Measurements from ENCODE around the gene MECP2.
A peak's percentile ranks its signal among the peaks of the same experiment; 100 is the strongest.

The MECP2 gene

DNA sequence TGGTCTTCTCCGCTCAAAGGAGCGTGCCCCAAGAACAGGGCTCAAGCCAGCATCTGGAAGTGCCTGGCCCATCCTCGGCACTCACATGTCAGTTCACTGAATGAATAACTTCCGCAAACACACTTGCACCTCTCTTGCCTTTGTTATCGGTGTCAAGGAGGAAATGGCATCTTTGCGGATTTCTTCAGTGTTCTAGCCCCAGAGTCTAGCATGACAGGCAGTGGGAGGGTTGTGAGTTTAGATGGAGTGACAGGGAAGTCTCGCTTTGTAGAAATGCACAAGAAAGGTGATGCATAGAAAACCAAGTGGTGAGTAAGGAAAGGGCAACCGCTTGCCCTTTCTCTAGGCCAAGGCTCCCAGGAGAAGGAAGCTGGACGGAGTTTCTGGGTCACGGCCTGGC lies 17.6 kb upstream of the MECP2 start:
- no peak for DNase-seq

GRCh38 chrX:154114652-154115051 lies 17.1 kb upstream of the MECP2 start:
- DNase-seq, result no peak

- DNase-seq, result no peak
These were observed 16.2 kb upstream of the MECP2 start for GRCh38 chrX:154113729-154114128.

DNA sequence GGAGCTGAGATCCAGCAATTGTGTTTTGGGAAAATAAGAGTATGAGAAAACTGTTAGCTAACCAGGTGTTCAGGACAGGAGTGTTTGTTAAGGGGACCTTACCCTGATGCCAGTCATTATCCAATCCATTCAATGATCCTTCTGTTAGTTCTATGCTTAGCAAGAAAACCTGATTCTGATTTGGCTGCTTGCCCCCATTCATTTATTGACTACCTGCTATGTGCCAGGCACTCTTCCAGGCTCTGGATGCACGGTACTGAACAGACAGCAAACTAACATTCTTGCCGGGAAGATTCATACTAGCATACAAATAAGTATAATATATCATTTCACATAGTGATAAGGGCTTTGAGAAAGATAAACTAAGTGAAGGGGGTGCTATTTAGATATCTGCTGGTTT lies 1.0 kb upstream of the MECP2 start:
- no peak for DNase-seq

- peak; percentile 49 for DNase-seq
These were observed 421 bp downstream of the MECP2 start for GRCh38 chrX:154097003-154097588.

- DNase-seq, result no peak
These were observed 1.1 kb downstream of the MECP2 start for GRCh38 chrX:154096140-154097002.

DNA sequence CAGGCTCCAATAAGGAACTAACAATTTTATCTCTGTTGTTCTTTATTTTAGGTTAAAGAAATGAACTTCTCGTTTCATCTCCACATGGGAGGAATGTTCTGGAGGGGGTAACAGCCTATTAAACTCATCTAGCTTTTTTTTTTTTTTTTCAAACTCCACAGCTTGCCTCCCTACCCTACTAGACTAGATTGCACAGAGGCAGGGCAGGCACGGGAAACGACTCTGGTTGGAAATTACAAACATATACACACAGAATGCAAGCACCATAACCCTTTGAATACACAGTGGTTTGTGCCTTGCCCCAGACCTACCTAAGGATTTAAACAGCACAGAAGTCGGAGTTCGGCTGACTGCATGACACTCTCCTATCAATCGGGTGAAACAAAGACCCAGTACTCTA lies 2.7 kb downstream of the MECP2 start:
- no peak for DNase-seq

GRCh38 chrX:154093965-154094364 lies 3.6 kb downstream of the MECP2 start:
- DNase-seq, result no peak

DNA sequence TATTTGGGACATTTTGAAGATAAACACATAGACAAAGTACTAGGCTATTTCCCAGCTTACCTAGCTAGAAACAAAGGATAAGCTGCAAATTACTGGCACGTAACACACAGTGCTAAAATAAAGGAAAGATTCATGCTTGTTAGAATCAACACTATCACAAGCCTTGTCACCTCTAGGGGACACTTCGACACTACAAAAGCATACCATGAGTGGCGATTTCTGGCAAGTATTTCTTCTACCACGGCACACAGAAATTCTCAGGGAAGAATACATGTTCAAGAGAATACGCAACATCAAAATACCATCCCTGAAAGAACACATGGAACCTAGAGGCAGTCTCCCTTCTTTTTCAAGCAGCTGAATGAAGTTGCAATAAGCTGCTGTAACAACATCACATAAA lies 5.1 kb downstream of the MECP2 start:
- no peak for DNase-seq

DNA sequence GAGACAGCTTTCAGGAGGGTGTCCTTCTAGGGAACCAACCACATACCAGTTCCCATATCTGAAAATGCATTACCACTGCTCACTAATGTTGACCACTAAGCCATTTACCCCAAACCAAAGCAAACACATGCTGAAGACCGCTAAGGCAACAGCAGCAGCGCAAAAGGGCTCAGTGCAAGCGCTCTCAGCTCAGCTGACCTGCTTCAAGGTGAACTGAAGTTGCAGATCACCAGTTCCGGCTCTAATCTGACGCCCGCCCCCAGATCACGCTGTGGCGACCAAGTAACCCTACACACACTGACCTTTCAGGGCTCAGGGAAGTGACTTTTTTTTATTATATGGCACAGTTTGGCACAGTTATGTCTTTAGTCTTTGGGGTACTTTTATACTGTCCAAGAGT lies 5.8 kb downstream of the MECP2 start:
- DNase-seq, result no peak

- no peak for DNase-seq
These were observed 6.8 kb downstream of the MECP2 start for GRCh38 chrX:154090731-154091130.

- DNase-seq, result no peak
These were observed 12.8 kb downstream of the MECP2 start for GRCh38 chrX:154084449-154085300.

- no peak for DNase-seq
These were observed 14.4 kb downstream of the MECP2 start for GRCh38 chrX:154083126-154083517.

DNA sequence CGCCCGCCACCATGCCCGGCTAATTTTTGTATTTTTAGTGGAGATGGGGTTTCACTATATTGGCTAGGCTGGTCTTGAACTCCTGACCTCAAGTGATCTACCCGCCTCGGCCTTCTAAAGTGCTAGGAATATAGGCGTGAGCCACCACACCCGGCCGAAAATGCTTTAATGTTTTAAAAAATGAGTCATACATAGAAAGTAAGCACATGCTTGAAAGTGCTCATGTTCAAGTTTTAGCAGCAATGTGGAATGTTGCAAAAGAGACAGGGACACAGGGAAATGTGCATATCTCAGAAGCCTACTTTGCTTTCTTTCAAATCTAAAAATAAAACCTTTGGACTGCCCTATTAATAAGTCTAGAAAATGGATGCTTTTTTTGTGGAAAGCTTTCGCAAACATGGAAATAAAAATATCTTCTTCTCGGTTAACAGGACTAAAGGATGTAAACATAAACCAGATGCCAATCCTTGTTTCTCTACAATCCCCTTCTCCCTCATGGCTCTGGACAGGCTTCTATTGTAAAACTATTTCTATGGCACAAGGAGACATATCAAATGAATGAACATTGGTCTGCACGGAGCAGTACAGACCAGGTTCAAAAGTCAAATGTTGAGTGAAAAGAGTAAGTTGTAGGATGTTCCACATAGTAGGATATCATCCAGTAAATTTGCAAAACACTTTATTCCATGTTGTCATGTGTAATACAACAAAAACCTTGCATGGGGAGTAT lies 15.0 kb downstream of the MECP2 start:
- DNase-seq, result no peak

GRCh38 chrX:154077101-154077500 lies 20.4 kb downstream of the MECP2 start:
- no peak for DNase-seq

GRCh38 chrX:154074199-154074598 lies 23.3 kb downstream of the MECP2 start:
- DNase-seq, result peak; percentile 30

- no peak for DNase-seq
These were observed 25.3 kb downstream of the MECP2 start for GRCh38 chrX:154072192-154072591.

GRCh38 chrX:154068560-154068959 lies 29.0 kb downstream of the MECP2 start:
- no peak for DNase-seq

DNA sequence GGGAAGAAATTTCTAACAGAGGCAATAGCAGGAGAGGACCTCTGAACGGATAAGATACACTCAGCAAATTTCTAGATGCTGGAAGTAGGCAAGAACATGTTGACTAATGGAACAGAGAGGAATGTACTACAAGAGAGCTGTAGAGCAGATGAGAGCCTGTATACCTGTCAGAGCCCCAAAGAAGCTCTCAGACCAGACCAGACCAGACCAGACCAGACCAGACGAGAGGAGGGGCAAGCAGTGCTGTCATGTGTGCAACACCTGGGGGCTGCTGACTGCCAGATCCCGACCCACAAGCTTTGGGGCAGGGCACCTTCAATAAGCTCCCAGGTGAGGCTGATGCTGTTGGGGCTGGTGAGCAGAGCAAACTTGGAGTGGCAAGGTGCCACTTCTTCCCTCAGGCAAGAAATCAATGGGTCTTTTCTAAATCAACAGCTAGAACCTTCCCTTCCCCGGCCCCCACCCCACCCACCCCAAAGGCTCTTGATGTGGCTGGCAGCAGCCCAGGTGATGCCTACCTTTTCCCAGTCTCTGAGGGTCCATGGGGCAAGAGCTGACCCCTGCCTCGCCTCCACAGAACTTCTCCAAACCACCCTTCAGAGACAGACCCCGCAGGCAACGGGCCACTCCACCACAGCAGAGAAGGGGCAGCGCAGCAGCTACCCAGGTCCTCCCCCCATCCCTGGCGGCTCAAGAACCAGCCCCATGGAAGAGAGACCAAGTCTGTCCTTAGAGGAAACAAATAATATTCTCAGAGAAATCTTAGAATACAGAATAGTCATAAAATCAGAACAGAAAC lies 32.7 kb downstream of the MECP2 start:
- DNase-seq, result no peak

GRCh38 chrX:154063234-154063633 lies 34.3 kb downstream of the MECP2 start:
- DNase-seq, result no peak

DNA sequence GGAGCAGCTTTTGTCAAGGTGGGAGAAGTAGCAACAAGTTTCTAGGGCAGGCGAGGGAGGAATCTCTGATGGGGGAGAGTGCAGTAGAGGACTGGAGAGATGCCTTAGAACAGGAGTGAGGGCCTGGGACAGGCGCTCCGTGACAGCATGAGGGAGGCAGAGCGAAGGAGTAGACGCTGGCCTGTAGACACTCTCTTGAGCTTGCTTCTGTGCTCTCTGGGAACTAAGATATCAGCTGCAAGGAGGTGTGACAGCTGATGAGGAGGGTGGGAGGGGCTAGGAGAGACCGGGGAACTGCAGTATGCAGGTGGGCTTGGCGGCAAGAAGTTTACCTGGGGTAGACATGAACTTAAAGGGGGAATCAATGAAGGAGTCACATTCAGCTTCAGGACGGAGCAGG lies 35.7 kb downstream of the MECP2 start:
- DNase-seq, result no peak

DNA sequence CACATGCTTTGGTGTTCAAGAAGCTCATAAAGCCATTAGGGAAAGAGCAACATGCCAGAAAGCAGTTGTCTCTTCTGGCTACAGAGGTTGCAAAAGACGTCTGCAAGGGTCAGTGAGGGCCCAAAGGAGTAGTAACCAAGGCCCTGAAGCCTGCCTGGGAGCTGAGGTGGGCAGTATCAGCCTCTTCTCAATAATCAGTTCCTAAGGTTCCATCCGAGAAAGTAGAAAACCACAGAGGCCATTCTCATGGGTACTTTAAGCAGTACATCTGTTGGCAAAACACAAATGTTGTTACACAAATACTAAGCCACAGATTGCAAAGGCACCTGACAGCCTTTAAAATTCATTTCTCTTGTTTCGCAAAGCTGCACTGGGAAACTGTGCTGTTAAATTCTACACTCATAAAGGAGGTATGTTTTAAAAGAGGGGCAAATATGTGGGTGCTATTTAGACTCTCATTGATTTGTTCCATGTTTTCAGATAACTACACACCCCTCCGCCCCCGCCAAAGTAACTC lies 37.7 kb downstream of the MECP2 start:
- DNase-seq, result no peak

Data from 8988T (cell line).